Nephron progenitor cell (in vitro differentiated cells): Measurements from ENCODE around the gene UNC13C.
"Not testable (repeated sequence)": the region's sequence is repeated elsewhere in the genome, so short reads cannot be mapped to it uniquely, and the experiment has no call there.

Experiments
- DNase-seq: peaks from one replicate; pipeline ENCODE4 v3.0.0; 2021
- H3K27ac Mint-ChIP-seq: 2 replicates; pipeline ENCODE4 v1.8.0; 2021; ENCODE audit warnings: mild to moderate bottlenecking, moderate library complexity, mixed read lengths
- H3K27me3 Mint-ChIP-seq: 2 replicates; pipeline ENCODE4 v1.8.0; 2021; ENCODE audit warnings: mild to moderate bottlenecking, low read depth, mixed read lengths; ENCODE audit not compliant: poor library complexity
- H3K36me3 Mint-ChIP-seq: 2 replicates; pipeline ENCODE4 v1.8.0; 2021; ENCODE audit warnings: low read depth, mixed read lengths
- H3K4me1 Mint-ChIP-seq: 2 replicates; pipeline ENCODE4 v1.8.0; 2021; ENCODE audit warnings: mixed read lengths
- H3K4me3 Mint-ChIP-seq: 2 replicates; pipeline ENCODE4 v1.8.0; 2021; ENCODE audit warnings: mild to moderate bottlenecking, moderate library complexity, mixed read lengths
- H3K9me3 Mint-ChIP-seq: 2 replicates; pipeline ENCODE4 v1.8.0; 2021; ENCODE audit warnings: mild to moderate bottlenecking, moderate library complexity, mixed read lengths
- CTCF ChIP-seq: fragments of 200-600 bp; sonication (generic); IDR thresholded peaks from 2 replicates; pipeline ENCODE4 v1.5.0; 2021; ENCODE audit warnings: antibody characterized with exemption

UNC13C gene

GRCh38 chr15:54374184-54374952 is 396.1 kb downstream of the UNC13C start:
- H3K4me1 Mint-ChIP-seq = no peaks in the 10 kb centered on the region

GRCh38 chr15:54387799-54388198 is 409.6 kb downstream of the UNC13C start:
- Mint-ChIP-seq H3K36me3 (no peaks in the 10 kb centered on the region), H3K27ac (no peak overlapping the region), H3K4me1 (no peaks in the 10 kb centered on the region), H3K4me3 (no peak overlapping the region), H3K27me3 (peaks cover 3% of the 10 kb centered on the region), H3K9me3 (no peaks in the 10 kb centered on the region)
- DNase-seq = no peak
- TF ChIP-seq CTCF = no peak

More at GRCh38 chr15:54374184-54374952, 396.1 kb downstream of the UNC13C start:
- DNase-seq = peak; percentile 6
- Mint-ChIP-seq H3K4me3 (no peak overlapping the region), H3K27me3 (no peaks in the 10 kb centered on the region), H3K27ac (no peak overlapping the region), H3K36me3 (no peaks in the 10 kb centered on the region), H3K9me3 (no peaks in the 10 kb centered on the region)
- no peak for TF ChIP-seq CTCF

GRCh38 chr15:54388746-54389145 is 410.5 kb downstream of the UNC13C start:
- Mint-ChIP-seq H3K27ac (no peak overlapping the region), H3K4me3 (no peak overlapping the region)
- TF ChIP-seq CTCF = no peak

GRCh38 chr15:54410481-54410880 is 432.2 kb downstream of the UNC13C start:
- no peak for DNase-seq
- Mint-ChIP-seq H3K27me3 (peaks cover 2% of the 10 kb centered on the region), H3K27ac (no peak overlapping the region), H3K9me3 (no peaks in the 10 kb centered on the region), H3K4me1 (no peaks in the 10 kb centered on the region), H3K36me3 (no peaks in the 10 kb centered on the region), H3K4me3 (no peak overlapping the region)
- TF ChIP-seq CTCF = no peak

More at GRCh38 chr15:54388746-54389145, 410.5 kb downstream of the UNC13C start:
- Mint-ChIP-seq H3K4me1 (no peaks in the 10 kb centered on the region), H3K36me3 (no peaks in the 10 kb centered on the region), H3K27me3 (peaks cover 3% of the 10 kb centered on the region), H3K9me3 (no peaks in the 10 kb centered on the region)
- no peak for DNase-seq

GRCh38 chr15:54424171-54424570 is 445.9 kb downstream of the UNC13C start:
- Mint-ChIP-seq H3K9me3 (no peaks in the 10 kb centered on the region), H3K4me1 (no peaks in the 10 kb centered on the region), H3K27me3 (no peaks in the 10 kb centered on the region), H3K36me3 (no peaks in the 10 kb centered on the region), H3K27ac (no peak overlapping the region), H3K4me3 (no peak overlapping the region)
- no peak for TF ChIP-seq CTCF
- DNase-seq = no peak

GRCh38 chr15:54428596-54428995 is 450.4 kb downstream of the UNC13C start:
- no peaks in the 10 kb centered on the region for H3K4me1 Mint-ChIP-seq
- no peak for TF ChIP-seq CTCF
- no peaks in the 10 kb centered on the region for H3K36me3 Mint-ChIP-seq
- peaks cover 11% of the 10 kb centered on the region for H3K9me3 Mint-ChIP-seq
- no peak overlapping the region for H3K4me3 Mint-ChIP-seq
- no peak overlapping the region for H3K27ac Mint-ChIP-seq
- DNase-seq = no peak
- no peaks in the 10 kb centered on the region for H3K27me3 Mint-ChIP-seq

- not testable (repeated sequence) for DNase-seq, H3K4me1 Mint-ChIP-seq, H3K36me3 Mint-ChIP-seq, H3K4me3 Mint-ChIP-seq, H3K27me3 Mint-ChIP-seq, H3K27ac Mint-ChIP-seq
- H3K9me3 Mint-ChIP-seq = peaks cover 59% of the 10 kb centered on the region
These were observed 472.0 kb downstream of the UNC13C start for GRCh38 chr15:54450288-54450687.
